OCI-LY1 (cell line): Measurements from ENCODE around the gene USH2A.

ENCODE experiments used
- CTCF ChIP-seq: fragments of 200-600 bp; sonication (generic), shearing (Covaris generic); IDR thresholded peaks from 2 replicates; pipeline ENCODE4 v1.5.1; 2017; ENCODE audit warnings: mild to moderate bottlenecking, antibody characterized with exemption, low read length, moderate library complexity, mixed read lengths
- EZH2 ChIP-seq: fragments of 200-600 bp; sonication (generic), shearing (Covaris generic); IDR thresholded peaks from 2 replicates; pipeline ENCODE4 v1.8.0; 2017; ENCODE audit warnings: borderline replicate concordance, mixed run types, mild to moderate bottlenecking, antibody characterized with exemption, low read length, moderate library complexity, mixed read lengths

GRCh38 chr1:216178281-216178680 lies 245.0 kb downstream of the USH2A start:
- TF ChIP-seq CTCF (no peak), EZH2 (no peak)
